ENCODE results near the gene ADCY1.

DNA sequence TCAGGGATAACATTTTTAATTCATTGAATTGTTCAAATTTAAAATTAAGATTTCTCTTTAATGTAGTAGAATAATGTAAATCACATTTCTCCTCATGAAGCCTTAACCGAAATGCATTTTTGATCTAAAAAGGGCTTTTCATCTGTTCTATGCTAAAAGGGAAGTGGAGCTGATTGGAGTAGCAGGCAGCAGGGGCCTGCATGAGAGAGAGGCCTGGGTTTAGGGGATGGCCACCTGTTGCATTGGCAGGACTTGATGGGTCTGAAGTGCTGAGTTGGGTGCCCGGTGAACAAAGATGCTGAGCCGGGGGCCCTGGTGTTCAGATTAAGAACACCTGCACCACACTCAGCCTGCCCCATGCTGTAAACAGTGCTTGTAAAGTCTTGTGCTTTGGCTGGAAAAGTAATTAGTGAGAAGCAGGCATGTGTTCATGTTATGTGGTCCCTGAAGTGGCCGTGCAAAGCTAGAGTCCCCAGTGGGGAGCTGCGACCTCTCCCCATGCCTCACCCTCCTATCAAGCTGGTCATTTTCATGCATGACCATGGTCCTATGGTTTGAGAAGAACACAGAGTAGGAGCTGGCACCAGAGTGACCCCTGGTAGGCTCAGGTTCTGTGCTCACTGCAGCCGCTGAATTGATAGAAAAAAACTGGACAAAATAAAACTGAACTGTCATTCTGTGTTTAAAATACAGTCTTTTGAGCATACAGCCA, 124.3 kb downstream of the ADCY1 start:
- TF ChIP-seq, protein P1, sequence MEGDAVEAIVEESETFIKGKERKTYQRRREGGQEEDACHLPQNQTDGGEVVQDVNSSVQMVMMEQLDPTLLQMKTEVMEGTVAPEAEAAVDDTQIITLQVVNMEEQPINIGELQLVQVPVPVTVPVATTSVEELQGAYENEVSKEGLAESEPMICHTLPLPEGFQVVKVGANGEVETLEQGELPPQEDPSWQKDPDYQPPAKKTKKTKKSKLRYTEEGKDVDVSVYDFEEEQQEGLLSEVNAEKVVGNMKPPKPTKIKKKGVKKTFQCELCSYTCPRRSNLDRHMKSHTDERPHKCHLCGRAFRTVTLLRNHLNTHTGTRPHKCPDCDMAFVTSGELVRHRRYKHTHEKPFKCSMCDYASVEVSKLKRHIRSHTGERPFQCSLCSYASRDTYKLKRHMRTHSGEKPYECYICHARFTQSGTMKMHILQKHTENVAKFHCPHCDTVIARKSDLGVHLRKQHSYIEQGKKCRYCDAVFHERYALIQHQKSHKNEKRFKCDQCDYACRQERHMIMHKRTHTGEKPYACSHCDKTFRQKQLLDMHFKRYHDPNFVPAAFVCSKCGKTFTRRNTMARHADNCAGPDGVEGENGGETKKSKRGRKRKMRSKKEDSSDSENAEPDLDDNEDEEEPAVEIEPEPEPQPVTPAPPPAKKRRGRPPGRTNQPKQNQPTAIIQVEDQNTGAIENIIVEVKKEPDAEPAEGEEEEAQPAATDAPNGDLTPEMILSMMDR (conservative IDR thresholded peaks at IDR 0.05 in 1 of 2, IDR thresholded peaks at IDR 0.05 in 1 of 2; ENCODE audit: low read depth in 1 of 2, low read length in 2 of 2): no peak
- TF ChIP-seq EZH2 (IDR thresholded peaks at IDR 0.05; ENCODE audit: low read length, missing control alignments): no peak
